ENCODE results near the gene TMPRSS11D.

Gene TMPRSS11D

DNA sequence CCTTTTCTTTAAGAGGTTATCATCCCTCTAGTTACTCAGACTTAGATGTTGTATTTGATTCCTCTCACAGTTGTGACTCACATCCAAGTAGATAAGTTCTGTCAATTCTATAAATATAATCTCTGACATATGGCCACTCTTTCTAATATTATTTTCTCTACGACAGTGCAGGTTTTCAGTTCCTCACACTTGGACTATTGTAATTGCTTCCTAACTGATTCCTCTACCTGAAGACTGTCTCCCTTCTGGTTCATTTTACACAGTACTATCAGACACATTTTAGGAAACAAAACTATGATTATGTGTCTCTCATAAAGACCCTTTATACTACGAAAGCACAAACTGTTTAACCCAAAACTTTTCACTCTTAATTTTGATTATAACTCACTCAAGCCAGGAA, 98.3 kb downstream of the TMPRSS11D start:
- POLR2A ChIA-PET = no interaction called here
- CTCF ChIA-PET = no interaction called here
- H3K4me1 ChIP-seq (ENCODE audit: control insufficient read depth, insufficient read depth, low read length) = no peaks in the 10 kb centered on the region
- H3K4me3 ChIP-seq (ENCODE audit: low read depth, low read length) = no peak overlapping the region
- no peak overlapping the region for H3K27ac ChIP-seq (ENCODE audit: extremely low read depth, low read depth, low read length)
- no peaks in the 10 kb centered on the region for H3K9me3 ChIP-seq (ENCODE audit: control insufficient read depth, insufficient read depth, low read depth, low read length)
- TF ChIP-seq ZNF366 (tag by site-specific recombination; conservative IDR thresholded peaks at IDR 0.05) (no peak), KLF17 (tag by site-specific recombination; IDR thresholded peaks at IDR 0.05) (no peak), SP3 (tag by site-specific recombination; IDR thresholded peaks at IDR 0.05) (no peak), ZNF335 (tag by site-specific recombination; conservative IDR thresholded peaks at IDR 0.05) (no peak), ZNF174 (tag by site-specific recombination; IDR thresholded peaks at IDR 0.05) (no peak), PRDM10 (tag by site-specific recombination; IDR thresholded peaks at IDR 0.05) (no peak), HOXD13 (CRISPR knock-in tag; IDR thresholded peaks at IDR 0.05; ENCODE audit: borderline replicate concordance) (no peak), CTCF (tag by site-specific recombination; IDR thresholded peaks at IDR 0.05) (no peak), SCRT2 (tag by site-specific recombination; IDR thresholded peaks at IDR 0.05) (no peak), ZNF423 (tag by site-specific recombination; IDR thresholded peaks at IDR 0.05) (no peak), ZNF155 (tag by site-specific recombination; IDR thresholded peaks at IDR 0.05) (no peak)
- TF ChIP-seq, protein P1, sequence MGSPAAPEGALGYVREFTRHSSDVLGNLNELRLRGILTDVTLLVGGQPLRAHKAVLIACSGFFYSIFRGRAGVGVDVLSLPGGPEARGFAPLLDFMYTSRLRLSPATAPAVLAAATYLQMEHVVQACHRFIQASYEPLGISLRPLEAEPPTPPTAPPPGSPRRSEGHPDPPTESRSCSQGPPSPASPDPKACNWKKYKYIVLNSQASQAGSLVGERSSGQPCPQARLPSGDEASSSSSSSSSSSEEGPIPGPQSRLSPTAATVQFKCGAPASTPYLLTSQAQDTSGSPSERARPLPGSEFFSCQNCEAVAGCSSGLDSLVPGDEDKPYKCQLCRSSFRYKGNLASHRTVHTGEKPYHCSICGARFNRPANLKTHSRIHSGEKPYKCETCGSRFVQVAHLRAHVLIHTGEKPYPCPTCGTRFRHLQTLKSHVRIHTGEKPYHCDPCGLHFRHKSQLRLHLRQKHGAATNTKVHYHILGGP (tag by site-specific recombination; IDR thresholded peaks at IDR 0.05) = no peak
- TF ChIP-seq, protein P2, sequence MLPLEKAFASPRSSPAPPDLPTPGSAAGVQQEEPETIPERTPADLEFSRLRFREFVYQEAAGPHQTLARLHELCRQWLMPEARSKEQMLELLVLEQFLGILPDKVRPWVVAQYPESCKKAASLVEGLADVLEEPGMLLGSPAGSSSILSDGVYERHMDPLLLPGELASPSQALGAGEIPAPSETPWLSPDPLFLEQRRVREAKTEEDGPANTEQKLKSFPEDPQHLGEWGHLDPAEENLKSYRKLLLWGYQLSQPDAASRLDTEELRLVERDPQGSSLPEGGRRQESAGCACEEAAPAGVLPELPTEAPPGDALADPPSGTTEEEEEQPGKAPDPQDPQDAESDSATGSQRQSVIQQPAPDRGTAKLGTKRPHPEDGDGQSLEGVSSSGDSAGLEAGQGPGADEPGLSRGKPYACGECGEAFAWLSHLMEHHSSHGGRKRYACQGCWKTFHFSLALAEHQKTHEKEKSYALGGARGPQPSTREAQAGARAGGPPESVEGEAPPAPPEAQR (tag by site-specific recombination; IDR thresholded peaks at IDR 0.05) = no peak
- TF ChIP-seq, protein P3, sequence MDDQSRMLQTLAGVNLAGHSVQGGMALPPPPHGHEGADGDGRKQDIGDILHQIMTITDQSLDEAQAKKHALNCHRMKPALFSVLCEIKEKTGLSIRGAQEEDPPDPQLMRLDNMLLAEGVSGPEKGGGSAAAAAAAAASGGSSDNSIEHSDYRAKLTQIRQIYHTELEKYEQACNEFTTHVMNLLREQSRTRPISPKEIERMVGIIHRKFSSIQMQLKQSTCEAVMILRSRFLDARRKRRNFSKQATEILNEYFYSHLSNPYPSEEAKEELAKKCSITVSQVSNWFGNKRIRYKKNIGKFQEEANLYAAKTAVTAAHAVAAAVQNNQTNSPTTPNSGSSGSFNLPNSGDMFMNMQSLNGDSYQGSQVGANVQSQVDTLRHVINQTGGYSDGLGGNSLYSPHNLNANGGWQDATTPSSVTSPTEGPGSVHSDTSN (CRISPR knock-in tag; IDR thresholded peaks at IDR 0.05) = no peak
- TF ChIP-seq, protein P4, sequence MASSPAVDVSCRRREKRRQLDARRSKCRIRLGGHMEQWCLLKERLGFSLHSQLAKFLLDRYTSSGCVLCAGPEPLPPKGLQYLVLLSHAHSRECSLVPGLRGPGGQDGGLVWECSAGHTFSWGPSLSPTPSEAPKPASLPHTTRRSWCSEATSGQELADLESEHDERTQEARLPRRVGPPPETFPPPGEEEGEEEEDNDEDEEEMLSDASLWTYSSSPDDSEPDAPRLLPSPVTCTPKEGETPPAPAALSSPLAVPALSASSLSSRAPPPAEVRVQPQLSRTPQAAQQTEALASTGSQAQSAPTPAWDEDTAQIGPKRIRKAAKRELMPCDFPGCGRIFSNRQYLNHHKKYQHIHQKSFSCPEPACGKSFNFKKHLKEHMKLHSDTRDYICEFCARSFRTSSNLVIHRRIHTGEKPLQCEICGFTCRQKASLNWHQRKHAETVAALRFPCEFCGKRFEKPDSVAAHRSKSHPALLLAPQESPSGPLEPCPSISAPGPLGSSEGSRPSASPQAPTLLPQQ (tag by site-specific recombination; IDR thresholded peaks at IDR 0.05) = no peak
- H3K36me3 ChIP-seq (ENCODE audit: control insufficient read depth in 2 of 2, insufficient read depth in 1 of 2, low read length in 2 of 2) = no peaks in the 10 kb centered on the region

Measured in HEK293 (cell line).